Left ventricle myocardium inferior (tissue), 1 donor: ENCODE results near the gene OR1I1. TPM values are rescaled to one million over a fixed set of nuclear protein-coding genes. Genes with fewer than 3 reads are reported as not detected.

ENCODE experiments used
- DNase-seq: peaks from one replicate; pipeline ENCODE4 v3.0.0-alpha.2; 2020
- H3K27ac ChIP-seq: fragments of 200-600 bp; replicated peaks from 2 replicates; pipeline ENCODE4 v1.8.0; 2021
- H3K27me3 ChIP-seq: fragments of 200-600 bp; 2 replicates; pipeline ENCODE4 v1.8.0; 2021; ENCODE audit warnings: low read depth
- H3K36me3 ChIP-seq: fragments of 200-600 bp; 2 replicates; pipeline ENCODE4 v1.8.0; 2021
- H3K4me1 ChIP-seq: fragments of 200-600 bp; 2 replicates; pipeline ENCODE4 v1.8.0; 2021
- H3K4me3 ChIP-seq: fragments of 200-600 bp; 2 replicates; pipeline ENCODE4 v1.8.0; 2021; ENCODE audit warnings: mild to moderate bottlenecking, moderate library complexity
- H3K9me3 ChIP-seq: fragments of 200-600 bp; replicated peaks from 2 replicates; pipeline ENCODE4 v1.8.0; 2021
- CTCF ChIP-seq: fragments of 200-600 bp; IDR thresholded peaks from 2 replicates; pipeline ENCODE4 v1.8.0; 2021; ENCODE audit warnings: antibody characterized with exemption, mild to moderate bottlenecking, borderline replicate concordance
- intact Hi-C: fragments of 100-400 bp; cut with micrococcal nuclease; formaldehyde crosslinking; loops from one replicate; pipeline ENCODE4 v1.11.0; 2022
- total RNA-seq: library from RNA; stranded (reverse); fragmentation: NEBNext Ultra II Directional; extraction: Animal tissue kit (Norgen Biotek cat#: 25700); gene quantifications from one replicate; pipeline ENCODE4 v1.2.1, GENCODE V29; 2021
- donor health status: DM: no; HTN: yes; CAD: no; lungs with severe emphysema.

The OR1I1 gene
- total RNA-seq, 1 donor from 2014 or later = not detected

- Histone ChIP-seq H3K36me3 (peaks cover 33% of the 10 kb centered on the region), H3K27ac (peak within 1 kb of the TSS; percentile 97), H3K27me3 (no peaks in the 10 kb centered on the region), H3K4me3 (peak within 1 kb of the TSS; percentile 91), H3K9me3 (peaks cover 22% of the 10 kb centered on the region), H3K4me1 (peaks cover 24% of the 10 kb centered on the region)
- TF ChIP-seq CTCF = no peak
- DNase-seq = peak; percentile 56
- intact Hi-C loops = no loop called here
These were observed 25.3 kb downstream of the OR1I1 start, which contains the start of gene SYDE1 for GRCh38 chr19:15107061-15108010. SYDE1 (plus strand) TSS chr19:15107401; CDS start chr19:15107434, 33 bp downstream.

- intact Hi-C loops = no loop called here
- peaks cover 17% of the 10 kb centered on the region for H3K9me3 ChIP-seq
- TF ChIP-seq CTCF = no peak
- H3K27me3 ChIP-seq = no peaks in the 10 kb centered on the region
- peak overlapping the region; percentile 97 for H3K27ac ChIP-seq
- no peak for DNase-seq
- H3K4me3 ChIP-seq = peak overlapping the region; percentile 91
- H3K4me1 ChIP-seq = peaks cover 26% of the 10 kb centered on the region
- H3K36me3 ChIP-seq = peaks cover 43% of the 10 kb centered on the region
These were observed 26.3 kb downstream of the OR1I1 start for GRCh38 chr19:15108145-15108844.

- Histone ChIP-seq H3K27me3 (no peaks in the 10 kb centered on the region), H3K36me3 (peaks cover 51% of the 10 kb centered on the region), H3K9me3 (peaks cover 9% of the 10 kb centered on the region), H3K27ac (peak overlapping the region; percentile 97), H3K4me1 (peaks cover 34% of the 10 kb centered on the region), H3K4me3 (peak overlapping the region; percentile 91)
- DNase-seq = no peak
- intact Hi-C loops = no loop called here
- TF ChIP-seq CTCF = no peak
These were observed 27.1 kb downstream of the OR1I1 start for GRCh38 chr19:15108845-15109767.

GRCh38 chr19:15109768-15110417, 27.9 kb downstream of the OR1I1 start:
- H3K27ac ChIP-seq = no peak overlapping the region
- TF ChIP-seq CTCF = no peak
- intact Hi-C loops = no loop called here

More at GRCh38 chr19:15109768-15110417, 27.9 kb downstream of the OR1I1 start:
- no peak overlapping the region for H3K4me3 ChIP-seq
- H3K9me3 ChIP-seq = peaks cover 1% of the 10 kb centered on the region
- no peaks in the 10 kb centered on the region for H3K27me3 ChIP-seq
- DNase-seq = no peak
- peaks cover 42% of the 10 kb centered on the region for H3K4me1 ChIP-seq
- peaks cover 59% of the 10 kb centered on the region for H3K36me3 ChIP-seq
